IMR-90 (cell line): ENCODE results near the gene SELENOO. TPM values are rescaled to one million over a fixed set of nuclear protein-coding genes. Genes with fewer than 3 reads are reported as not detected.
A peak's percentile ranks its signal among the peaks of the same experiment; 100 is the strongest.

Experiments used
- ATAC-seq: fragments of 200-7000 bp; cut with Tn5 transposase; 2 replicates; pipeline ENCODE4 v1.9.1; 2020; ENCODE audit warnings: low read depth, mild to moderate bottlenecking, moderate library complexity
- BruUV-seq: library from RNA; stranded (reverse); fragments of 400-500 nt; replicated peaks from 2 replicates; lab custom pipeline; 2021; lab: Mats Ljungman, UMichigan
- CTCF ChIA-PET: fragments of 300-600 bp; formaldehyde crosslinking; extraction: SDS; loops from one replicate; lab custom pipeline; 2021; ENCODE audit warnings: antibody characterized with exemption; lab: Yijun Ruan, JAX
- POLR2A ChIA-PET: fragments of 300-600 bp; sonication (Branson Sonifier 250); formaldehyde crosslinking; loops from one replicate; lab custom pipeline; 2022; ENCODE audit warnings: antibody characterized with exemption; ENCODE audit not compliant: unreplicated experiment; lab: Charles Lee
- DNase-seq: peaks from one replicate; pipeline ENCODE4 v3.0.0; 2013
- H2AFZ ChIP-seq: replicated peaks from 2 replicates; pipeline ENCODE3; 2013; ENCODE audit warnings: low read length, mild to moderate bottlenecking; ENCODE audit not compliant: poor library complexity
- H2AK5ac ChIP-seq: 2 replicates; pipeline ENCODE4 v1.6.1; 2013; ENCODE audit warnings: low read depth, low read length, inconsistent platforms
- H2AK9ac ChIP-seq: replicated peaks from 2 replicates; pipeline ENCODE3; 2013; ENCODE audit warnings: mild to moderate bottlenecking, low read depth, low read length, moderate library complexity; ENCODE audit not compliant: poor library complexity
- H2BK120ac ChIP-seq: 2 replicates; pipeline ENCODE4 v1.6.1; 2013; ENCODE audit warnings: low read depth, low read length, inconsistent platforms
- H2BK15ac ChIP-seq: 3 replicates; pipeline ENCODE4 v1.6.1; 2013; ENCODE audit warnings: low read depth, low read length, inconsistent platforms
- H2BK20ac ChIP-seq: 2 replicates; pipeline ENCODE4 v1.6.1; 2013; ENCODE audit warnings: low read depth, mild to moderate bottlenecking, inconsistent platforms, low read length, moderate library complexity
- H2BK5ac ChIP-seq: 2 replicates; pipeline ENCODE4 v1.6.1; 2013; ENCODE audit warnings: mild to moderate bottlenecking, low read depth, low read length, inconsistent platforms; ENCODE audit not compliant: poor library complexity, severe bottlenecking
- H3K14ac ChIP-seq: replicated peaks from 2 replicates; pipeline ENCODE4 v1.6.1; 2013; ENCODE audit warnings: low read depth, low read length, inconsistent platforms
- H3K18ac ChIP-seq: 2 replicates; pipeline ENCODE4 v1.6.1; 2013; ENCODE audit warnings: low read depth, low read length, control low read depth
- H3K23ac ChIP-seq: 2 replicates; pipeline ENCODE4 v1.6.1; 2013; ENCODE audit warnings: low read depth, low read length, inconsistent platforms
- H3K27ac ChIP-seq: 2 replicates; pipeline ENCODE4 v1.5.1; 2013; ENCODE audit warnings: mild to moderate bottlenecking, control low read depth, low read length; ENCODE audit not compliant: insufficient read depth
- H3K27me3 ChIP-seq: 2 replicates; pipeline ENCODE4 v1.6.1; 2013; ENCODE audit warnings: low read length; ENCODE audit not compliant: control insufficient read depth, insufficient read depth
- H3K36me3 ChIP-seq: 2 replicates; pipeline ENCODE4 v1.6.1; 2013; ENCODE audit warnings: low read length, mixed read lengths; ENCODE audit not compliant: control insufficient read depth, insufficient read depth
- H3K4ac ChIP-seq: 2 replicates; pipeline ENCODE4 v1.6.1; 2013; ENCODE audit warnings: low read depth, low read length, inconsistent platforms
- H3K4me1 ChIP-seq: 2 replicates; pipeline ENCODE4 v1.6.1; 2013; ENCODE audit warnings: low read length, mixed read lengths; ENCODE audit not compliant: control insufficient read depth, insufficient read depth
- H3K4me2 ChIP-seq: 2 replicates; pipeline ENCODE4 v1.6.1; 2013; ENCODE audit warnings: low read depth, mild to moderate bottlenecking, control low read depth, low read length, moderate library complexity
- H3K4me3 ChIP-seq: 2 replicates; pipeline ENCODE4 v1.5.1; 2013; ENCODE audit warnings: low read depth, mild to moderate bottlenecking, control low read depth, low read length, moderate library complexity; ENCODE audit not compliant: insufficient read depth
- H3K56ac ChIP-seq: 2 replicates; pipeline ENCODE4 v1.6.1; 2013; ENCODE audit warnings: low read length, inconsistent platforms; ENCODE audit not compliant: insufficient read depth; ENCODE audit errors: extremely low read depth
- H3K79me1 ChIP-seq, 2 experiments: 2 replicates each; pipeline ENCODE4 v1.6.1; 2013; ENCODE audit warnings: low read length in 2 of 2, inconsistent platforms in 1 of 2, low read depth in 1 of 2
- H3K9ac ChIP-seq: 2 replicates; pipeline ENCODE4 v1.6.1; 2013; ENCODE audit warnings: low read depth, low read length, control low read depth
- H3K9me1 ChIP-seq: 2 replicates; pipeline ENCODE4 v1.6.1; 2013; ENCODE audit warnings: low read length, inconsistent platforms; ENCODE audit not compliant: insufficient read depth
- H3K9me3 ChIP-seq: 2 replicates; pipeline ENCODE4 v1.6.1; 2013; ENCODE audit warnings: low read length; ENCODE audit not compliant: control insufficient read depth, insufficient read depth
- H4K20me1 ChIP-seq: 2 replicates; pipeline ENCODE4 v1.6.1; 2013; ENCODE audit warnings: low read length, inconsistent platforms; ENCODE audit not compliant: insufficient read depth
- H4K5ac ChIP-seq: 2 replicates; pipeline ENCODE4 v1.6.1; 2013; ENCODE audit warnings: mild to moderate bottlenecking, low read depth, low read length, control low read depth
- H4K8ac ChIP-seq, 2 experiments: 2 replicates each; pipeline ENCODE4 v1.6.1; 2013; ENCODE audit warnings: low read depth in 2 of 2, low read length in 2 of 2, control low read depth in 1 of 2, inconsistent platforms in 1 of 2
- H4K91ac ChIP-seq: 2 replicates; pipeline ENCODE4 v1.6.1; 2013; ENCODE audit warnings: low read depth, low read length, inconsistent platforms; ENCODE audit not compliant: insufficient read depth
- BHLHE40 ChIP-seq: fragments of 150-350 bp; IDR thresholded peaks from 2 replicates; pipeline ENCODE4 v1.6.1; 2016; ENCODE audit warnings: mild to moderate bottlenecking, low read depth, low read length
- CEBPB ChIP-seq: IDR thresholded peaks from 2 replicates; pipeline ENCODE4 v1.6.1; 2012; ENCODE audit warnings: low read depth, low read length, improper control_type of control experiment
- FOS ChIP-seq: fragments of 150-350 bp; IDR thresholded peaks from 2 replicates; pipeline ENCODE4 v1.6.1; 2016; ENCODE audit warnings: low read depth, low read length
- WGBS, 2 experiments: methylation state at CpG; one replicate each; pipeline versions ENCODE4 v1.1.5 to v1.1.7; 2013; ENCODE audit warnings: missing lambda C conversion rate in 2 of 2; ENCODE audit not compliant: insufficient read length in 1 of 2; ENCODE audit errors: extremely low coverage in 2 of 2; 5-methylcytosine and 5-hydroxymethylcytosine counted together
- dilution Hi-C: fragments of 300-500 bp; cut with HindIII; formaldehyde crosslinking; loops from one replicate; pipeline ENCODE4 v1.14.3; 2018; ENCODE audit warnings: low sequenced_read_pairs; ENCODE audit not compliant: unreplicated experiment
- in situ Hi-C: fragments of 300-500 bp; cut with MboI; formaldehyde crosslinking; loops from 3 replicates; pipeline ENCODE4 v1.14.3; 2019; ENCODE audit warnings: low sequenced_read_pairs, inconsistent platforms, mixed read lengths
- intact Hi-C: fragments of 100-400 bp; cut with micrococcal nuclease; formaldehyde crosslinking; loops from 2 replicates; pipeline ENCODE4 v1.10.0; 2022
- polyA plus RNA-seq, 3 experiments: library from polyadenylated mRNA; depleted of rRNA; stranded (reverse); fragments of >200 nt; gene quantifications; 2 replicates each; pipeline ENCODE4 v1.2.3, GENCODE V29; 2012; ENCODE audit warnings: low replicate concordance in 1 of 3
- total RNA-seq: library from RNA; depleted of rRNA; stranded (reverse); fragments of >200 nt; gene quantifications from 2 replicates; pipeline ENCODE4 v1.2.3, GENCODE V29; 2012

SELENOO gene
- total and polyA plus RNA-seq, 2 of the 4 experiments (the other 2 are of a cell fraction), result 10.4 to 21.4 TPM

DNA sequence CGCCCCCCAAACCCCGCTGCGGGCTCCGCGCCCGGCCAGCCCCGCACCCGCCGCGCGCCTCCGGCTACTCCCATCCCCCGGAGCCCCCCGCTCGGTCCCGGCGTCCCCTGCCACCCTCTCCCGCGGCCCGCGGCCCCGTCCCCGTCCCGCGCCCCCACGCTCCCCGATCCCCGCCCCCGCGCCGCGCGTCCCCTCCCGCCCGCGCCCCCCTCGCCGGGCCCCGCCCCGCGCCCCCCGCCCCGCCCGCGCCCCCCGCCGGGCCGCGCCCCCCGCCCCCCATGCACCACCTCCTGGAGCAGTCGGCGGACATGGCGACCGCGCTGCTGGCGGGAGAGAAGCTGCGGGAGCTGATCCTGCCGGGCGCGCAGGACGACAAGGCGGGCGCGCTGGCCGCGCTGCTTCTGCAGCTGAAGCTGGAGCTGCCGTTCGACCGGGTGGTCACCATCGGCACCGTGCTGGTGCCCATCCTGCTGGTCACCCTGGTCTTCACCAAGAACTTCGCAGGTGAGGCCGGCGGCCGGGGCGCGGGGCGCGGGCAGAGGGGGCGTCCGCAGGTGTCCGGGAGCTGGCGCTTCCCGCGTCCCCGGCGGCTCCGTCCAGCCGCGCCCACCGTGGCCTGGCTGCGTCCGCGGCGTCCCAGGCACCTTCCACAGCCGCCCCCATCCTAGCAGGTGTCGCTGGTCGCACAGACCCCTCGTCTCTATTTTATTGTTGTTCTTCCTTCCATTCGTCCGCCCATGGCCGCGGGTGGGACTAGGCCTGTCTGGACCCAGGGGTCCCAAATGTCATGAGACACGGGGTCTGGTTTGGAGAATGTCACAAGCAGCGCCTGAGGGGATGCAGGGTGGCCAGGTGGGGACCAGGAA is 30.1 kb upstream of the SELENOO start, which contains the start of gene PANX2:
Gene PANX2, plus strand, starts transcription at position 279 of the 866 bp plus-strand sequence. Its CDS starts 0 bp downstream, at position 279.
- Histone ChIP-seq H3K23ac (no peak within 1 kb of the TSS), H2AK9ac (peak within 1 kb of the TSS; percentile 37), H3K56ac (no peak within 1 kb of the TSS), H3K18ac (no peak within 1 kb of the TSS), H3K4me3 (peak within 1 kb of the TSS; percentile 68), H3K9me1 (no peaks in the 10 kb centered on the region), H3K4me2 (peak within 1 kb of the TSS; percentile 91), H3K4ac (no peak within 1 kb of the TSS), H3K4me1 (no peaks in the 10 kb centered on the region), H2BK15ac (no peak within 1 kb of the TSS), H2AK5ac (no peak within 1 kb of the TSS), H2AFZ (peak within 1 kb of the TSS; percentile 89), H3K79me1 (no peaks in the 10 kb centered on the region), H3K27ac (no peak within 1 kb of the TSS), H4K91ac (no peak within 1 kb of the TSS), H3K9me3 (no peaks in the 10 kb centered on the region), H3K27me3 (peaks cover 27% of the 10 kb centered on the region), H2BK120ac (no peak within 1 kb of the TSS), H2BK20ac (no peak within 1 kb of the TSS), H2BK5ac (no peak within 1 kb of the TSS), H4K8ac (no peak within 1 kb of the TSS; a peak in 1 of 4 replicates), H4K20me1 (no peaks in the 10 kb centered on the region), H3K9ac (peak within 1 kb of the TSS; percentile 58), H3K36me3 (no peaks in the 10 kb centered on the region), H4K5ac (no peak within 1 kb of the TSS), H3K14ac (no peak within 1 kb of the TSS)
- 13% methylated on average over 43 of the region's 105 CpGs; no CpG with 5 or more reads in 1 of the 2 experiments for WGBS, 2 experiments
- DNase-seq (no peak), ATAC-seq (peak; percentile 49)
- no TSS peak for BruUV-seq
- intact Hi-C loops, result no loop called here
- in situ Hi-C loops, result no loop called here
- POLR2A ChIA-PET, result no interaction called here
- CTCF ChIA-PET, result no interaction called here
- TF ChIP-seq FOS (no peak), BHLHE40 (no peak), CEBPB (no peak)
- dilution Hi-C loops, result no loop called here
